Stimulated activated CD8-positive, alpha-beta memory T cell treated with anti-CD3 and anti-CD28 coated beads, Interleukin-15, amount 100 ng/mL, for 48 hours (primary cell): ENCODE data around the gene RUFY3.
"Not testable (repeated sequence)": the region's sequence is repeated elsewhere in the genome, so short reads cannot be mapped to it uniquely, and the experiment has no call there.

ENCODE experiments used
- DNase-seq, 2 donors: peaks; one replicate each; pipeline ENCODE4 v3.0.0-alpha.2; 2020; ENCODE audit warnings: low read depth in 2 of 2

Gene RUFY3

GRCh38 chr4:70721747-70722146 is at the start of gene RUFY3:
Gene RUFY3, plus strand, starts transcription at chr4:70721964. Its CDS starts 610 bp downstream, at chr4:70722574.
- DNase-seq, result no peak

GRCh38 chr4:70674191-70674590 is 47.6 kb upstream of the RUFY3 start:
- DNase-seq, result no peak

- DNase-seq, result no peak
Measured at GRCh38 chr4:70674731-70675130, 47.0 kb upstream of the RUFY3 start.

- no peak for DNase-seq
Measured at GRCh38 chr4:70676554-70677090, 45.1 kb upstream of the RUFY3 start.

- DNase-seq, result no peak
Measured at GRCh38 chr4:70678383-70678999, 43.3 kb upstream of the RUFY3 start.

GRCh38 chr4:70680934-70681333 is 40.8 kb upstream of the RUFY3 start:
- DNase-seq, result no peak

GRCh38 chr4:70681704-70682103 is 40.1 kb upstream of the RUFY3 start:
- no peak for DNase-seq

GRCh38 chr4:70682142-70682541 is 39.6 kb upstream of the RUFY3 start:
- not testable (repeated sequence) for DNase-seq

GRCh38 chr4:70687392-70687791 is 34.4 kb upstream of the RUFY3 start:
- peak in 1 of 2 donors; percentile 5 for DNase-seq

GRCh38 chr4:70687821-70688794 is 33.7 kb upstream of the RUFY3 start, which contains the start of gene UTP3:
Gene UTP3, plus strand, starts transcription at chr4:70688532. Its CDS starts 146 bp downstream, at chr4:70688678.
- DNase-seq, result peak; percentile 89 to 90

GRCh38 chr4:70688795-70689231 is 33.0 kb upstream of the RUFY3 start:
- DNase-seq, result no peak

- DNase-seq, result no peak
Measured at GRCh38 chr4:70691661-70692060, 30.1 kb upstream of the RUFY3 start.

- DNase-seq, result not testable (repeated sequence)
Measured at GRCh38 chr4:70694633-70695032, 27.1 kb upstream of the RUFY3 start.

- not testable (repeated sequence) for DNase-seq
Measured at GRCh38 chr4:70698435-70698834, 23.3 kb upstream of the RUFY3 start.

GRCh38 chr4:70700712-70701111 is 21.1 kb upstream of the RUFY3 start:
- DNase-seq, result no peak

- no peak for DNase-seq
Measured at GRCh38 chr4:70701271-70701670, 20.5 kb upstream of the RUFY3 start.

GRCh38 chr4:70702592-70702991 is 19.2 kb upstream of the RUFY3 start:
- DNase-seq, result not testable (repeated sequence)

GRCh38 chr4:70703619-70704214 is 18.0 kb upstream of the RUFY3 start:
- DNase-seq, result no peak

GRCh38 chr4:70704215-70704930 is 17.4 kb upstream of the RUFY3 start:
- peak; percentile 31 to 37 for DNase-seq

GRCh38 chr4:70704931-70705182 is 16.9 kb upstream of the RUFY3 start:
- DNase-seq, result no peak

- peak; percentile 61 to 69 for DNase-seq
Measured at GRCh38 chr4:70705183-70706043, 16.4 kb upstream of the RUFY3 start.
